Stimulated activated CD8-positive, alpha-beta memory T cell treated with anti-CD3 and anti-CD28 coated beads, Interleukin-12 subunit alpha, Interleukin-12 subunit beta, amount 100 ng/mL, for 24 hours (primary cell): ENCODE measurements around the gene UTP14A.
"Not testable (repeated sequence)": the region's sequence is repeated elsewhere in the genome, so short reads cannot be mapped to it uniquely, and the experiment has no call there.

Source experiments
- DNase-seq: peaks from one replicate; pipeline ENCODE4 v3.0.0-alpha.2; 2020; ENCODE audit errors: extremely low read depth

Gene UTP14A, protein sequence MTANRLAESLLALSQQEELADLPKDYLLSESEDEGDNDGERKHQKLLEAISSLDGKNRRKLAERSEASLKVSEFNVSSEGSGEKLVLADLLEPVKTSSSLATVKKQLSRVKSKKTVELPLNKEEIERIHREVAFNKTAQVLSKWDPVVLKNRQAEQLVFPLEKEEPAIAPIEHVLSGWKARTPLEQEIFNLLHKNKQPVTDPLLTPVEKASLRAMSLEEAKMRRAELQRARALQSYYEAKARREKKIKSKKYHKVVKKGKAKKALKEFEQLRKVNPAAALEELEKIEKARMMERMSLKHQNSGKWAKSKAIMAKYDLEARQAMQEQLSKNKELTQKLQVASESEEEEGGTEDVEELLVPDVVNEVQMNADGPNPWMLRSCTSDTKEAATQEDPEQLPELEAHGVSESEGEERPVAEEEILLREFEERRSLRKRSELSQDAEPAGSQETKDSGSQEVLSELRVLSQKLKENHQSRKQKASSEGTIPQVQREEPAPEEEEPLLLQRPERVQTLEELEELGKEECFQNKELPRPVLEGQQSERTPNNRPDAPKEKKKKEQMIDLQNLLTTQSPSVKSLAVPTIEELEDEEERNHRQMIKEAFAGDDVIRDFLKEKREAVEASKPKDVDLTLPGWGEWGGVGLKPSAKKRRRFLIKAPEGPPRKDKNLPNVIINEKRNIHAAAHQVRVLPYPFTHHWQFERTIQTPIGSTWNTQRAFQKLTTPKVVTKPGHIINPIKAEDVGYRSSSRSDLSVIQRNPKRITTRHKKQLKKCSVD

DNA sequence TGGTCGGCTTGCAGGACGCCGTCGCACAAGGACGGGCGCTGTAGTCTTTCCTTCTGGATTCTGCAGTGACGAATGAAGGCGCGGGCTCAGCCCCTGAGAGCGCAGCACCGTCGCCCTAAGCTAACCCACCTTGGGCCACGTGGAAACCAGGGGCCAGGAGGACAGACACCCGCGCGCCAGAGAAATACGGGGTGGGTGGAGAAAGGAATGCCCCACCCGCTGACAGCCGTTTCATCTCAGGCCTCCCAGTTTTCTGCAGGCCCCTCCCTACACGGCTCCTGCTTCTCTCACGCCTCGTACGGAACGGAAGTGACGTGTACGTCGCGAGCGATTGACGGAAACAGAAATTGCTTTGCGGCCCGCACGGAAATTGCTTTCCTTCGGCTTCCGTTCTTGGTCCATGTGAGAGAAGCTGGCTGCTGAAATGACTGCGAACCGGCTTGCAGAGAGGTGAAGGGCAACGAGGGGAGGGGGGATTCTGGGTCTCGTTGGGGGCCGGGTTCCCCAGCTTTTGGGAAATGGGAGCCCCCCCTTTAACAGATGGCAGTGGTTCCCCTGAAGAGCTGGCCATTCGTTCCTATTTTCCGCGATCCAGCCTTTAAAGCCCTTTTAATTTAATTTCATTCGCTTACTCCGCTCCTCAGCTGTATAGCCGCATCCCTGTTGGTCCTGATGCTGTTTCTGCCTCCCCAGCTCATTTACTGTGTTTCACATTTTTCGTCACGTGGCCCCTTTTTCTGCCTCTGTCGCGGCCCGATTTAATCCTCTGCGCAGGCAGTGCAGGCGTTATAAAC, at the start of gene UTP14A:
UTP14A (plus strand) TSS at position 378 of the 794 bp plus-strand sequence; CDS start at position 425, 47 bp downstream.
- DNase-seq: peak; percentile 61

- not testable (repeated sequence) for DNase-seq
Observed at GRCh38 chrX:129859134-129859533, 46.8 kb upstream of the UTP14A start.

GRCh38 chrX:129866321-129866720, 39.6 kb upstream of the UTP14A start:
- DNase-seq: not testable (repeated sequence)

DNA sequence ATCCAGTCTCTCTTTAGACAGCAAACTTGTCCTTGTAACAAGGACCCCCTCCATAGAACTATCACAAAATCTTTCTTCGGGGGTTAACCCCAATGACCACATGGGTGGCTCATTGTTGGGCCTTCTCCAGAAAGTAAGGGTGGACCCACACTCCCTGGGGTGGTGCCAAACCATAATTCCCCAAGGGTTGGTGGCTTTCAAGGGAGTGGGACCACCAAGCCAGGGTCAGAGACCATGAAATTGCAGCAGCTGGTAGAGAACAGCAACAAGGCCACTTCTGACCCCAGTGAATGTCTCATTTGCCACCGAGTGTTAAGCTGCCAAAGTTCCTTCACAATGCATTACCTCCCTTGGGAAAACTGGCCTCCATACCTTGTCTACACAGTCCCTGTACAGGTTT, 33.4 kb upstream of the UTP14A start:
- DNase-seq: no peak

DNA sequence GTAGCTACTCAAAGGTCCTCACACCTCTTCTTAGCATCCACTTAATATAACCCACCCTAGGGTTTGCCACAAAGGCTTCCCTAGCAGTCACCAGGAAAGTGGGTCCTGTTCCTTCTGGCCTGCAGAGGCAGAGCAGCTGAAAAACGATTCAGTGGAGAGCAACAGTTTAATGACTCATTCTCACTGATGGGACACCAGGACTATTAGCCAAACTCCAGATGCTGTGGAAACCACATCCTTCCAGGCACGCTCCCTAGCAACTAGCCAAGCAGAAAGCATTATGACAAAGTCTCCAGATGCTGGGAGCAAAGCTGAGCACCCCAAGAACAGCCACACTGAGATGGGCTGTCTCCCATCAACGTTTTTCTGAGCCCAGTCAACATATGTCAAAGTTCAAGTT, 30.3 kb upstream of the UTP14A start:
- no peak for DNase-seq

GRCh38 chrX:129876771-129877305, 29.1 kb upstream of the UTP14A start:
- no peak for DNase-seq

GRCh38 chrX:129877401-129877800, 28.6 kb upstream of the UTP14A start:
- no peak for DNase-seq

DNA sequence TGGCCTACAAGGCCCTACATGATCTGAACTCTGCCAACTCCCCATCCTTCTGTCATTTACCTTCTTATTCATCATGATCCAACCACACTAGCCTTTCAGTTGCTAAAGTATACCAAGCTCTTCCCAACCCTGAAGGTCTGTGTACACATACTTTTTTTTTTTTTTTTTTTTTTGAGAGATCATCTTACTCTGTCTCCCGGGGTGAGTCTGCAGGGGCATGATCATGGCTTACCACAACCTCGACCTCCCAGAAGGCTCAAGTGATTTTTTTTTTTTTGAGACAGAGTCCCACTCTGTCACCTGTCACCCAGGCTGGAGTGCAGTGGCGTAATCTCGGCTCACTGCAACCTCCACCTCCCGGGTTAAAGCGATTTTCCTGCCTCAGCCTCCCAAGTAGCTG, 5.9 kb upstream of the UTP14A start:
- DNase-seq: no peak

DNA sequence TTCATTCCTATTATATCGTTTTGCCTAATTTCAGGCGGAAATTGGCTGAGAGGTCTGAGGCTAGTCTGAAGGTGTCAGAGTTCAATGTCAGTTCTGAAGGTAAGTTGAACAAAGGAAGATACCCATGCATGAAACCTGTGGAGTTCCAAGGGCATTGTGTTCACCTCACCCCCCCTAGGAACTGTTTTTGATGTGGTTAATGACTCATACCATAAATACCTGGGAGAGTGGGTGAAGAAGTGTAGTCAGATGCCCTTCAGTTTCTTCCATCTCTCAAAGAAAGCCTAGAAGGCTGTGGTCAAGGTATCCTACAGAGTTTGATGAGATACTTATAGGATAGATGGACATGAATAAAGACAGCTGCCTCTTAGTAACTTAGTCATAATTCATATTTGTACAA, 2.7 kb downstream of the UTP14A start:
- no peak for DNase-seq

- no peak for DNase-seq
Observed at GRCh38 chrX:129925305-129926092, 19.5 kb downstream of the UTP14A start.

- no peak for DNase-seq
Observed at GRCh38 chrX:129930941-129931410, 25.0 kb downstream of the UTP14A start.

DNA sequence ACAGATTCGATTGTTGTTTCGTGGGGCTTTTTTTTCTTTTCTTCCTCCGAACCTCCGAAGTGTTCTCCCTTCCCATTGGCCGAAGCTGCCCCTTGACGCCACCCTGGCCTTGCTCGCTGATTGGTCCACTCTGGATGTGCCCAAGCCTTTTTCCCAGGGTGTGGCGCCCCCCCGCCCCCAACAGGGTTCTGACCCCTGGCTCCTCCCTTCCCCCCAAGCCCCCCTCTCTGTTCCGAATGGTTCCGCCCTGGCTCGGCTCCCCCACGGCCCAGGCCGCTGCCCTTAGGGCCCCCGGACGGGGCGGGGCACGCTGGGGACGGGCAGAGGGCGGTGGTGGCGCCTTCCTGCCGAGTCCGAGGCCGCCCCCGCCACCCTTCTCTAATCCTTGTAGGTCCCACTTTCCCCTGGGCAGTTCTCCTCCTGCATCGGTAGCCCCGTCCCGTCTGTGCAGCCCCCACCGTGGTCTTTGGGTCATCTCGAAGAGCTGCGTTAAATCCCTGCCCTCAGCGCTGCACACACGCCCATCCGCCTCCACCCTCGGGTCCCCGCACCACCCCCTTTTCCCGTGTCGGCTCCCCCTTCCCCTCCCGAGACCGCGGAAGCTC, 25.5 kb downstream of the UTP14A start:
- DNase-seq: peak; percentile 20

GRCh38 chrX:129932016-129932820, 26.3 kb downstream of the UTP14A start:
- peak; percentile 34 for DNase-seq

- no peak for DNase-seq
Observed at GRCh38 chrX:129932821-129933321, 26.9 kb downstream of the UTP14A start.

DNA sequence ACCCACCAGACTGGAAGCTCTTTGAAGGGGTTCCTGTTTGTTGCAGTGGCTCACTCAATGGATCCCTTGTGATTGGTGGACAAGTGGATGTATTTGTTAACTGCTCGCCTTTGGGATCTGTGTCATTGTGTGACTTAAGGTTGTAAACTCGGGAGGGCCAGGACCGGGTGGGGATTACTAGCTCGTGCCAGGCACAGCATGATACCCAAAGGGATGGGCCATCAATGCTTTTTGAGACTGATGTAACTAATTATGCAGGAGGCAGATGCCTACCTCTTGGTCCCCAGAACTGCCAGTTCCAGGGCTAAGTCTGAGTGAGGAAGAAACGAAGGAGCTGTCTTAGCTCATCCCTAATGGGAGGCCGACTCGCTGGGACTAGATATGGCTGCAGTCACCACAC, 27.7 kb downstream of the UTP14A start:
- DNase-seq: no peak

GRCh38 chrX:129934461-129934860, 28.5 kb downstream of the UTP14A start:
- no peak for DNase-seq

- no peak for DNase-seq
Observed at GRCh38 chrX:129934952-129935351, 29.0 kb downstream of the UTP14A start.

- no peak for DNase-seq
Observed at GRCh38 chrX:129938081-129938480, 32.1 kb downstream of the UTP14A start.

DNA sequence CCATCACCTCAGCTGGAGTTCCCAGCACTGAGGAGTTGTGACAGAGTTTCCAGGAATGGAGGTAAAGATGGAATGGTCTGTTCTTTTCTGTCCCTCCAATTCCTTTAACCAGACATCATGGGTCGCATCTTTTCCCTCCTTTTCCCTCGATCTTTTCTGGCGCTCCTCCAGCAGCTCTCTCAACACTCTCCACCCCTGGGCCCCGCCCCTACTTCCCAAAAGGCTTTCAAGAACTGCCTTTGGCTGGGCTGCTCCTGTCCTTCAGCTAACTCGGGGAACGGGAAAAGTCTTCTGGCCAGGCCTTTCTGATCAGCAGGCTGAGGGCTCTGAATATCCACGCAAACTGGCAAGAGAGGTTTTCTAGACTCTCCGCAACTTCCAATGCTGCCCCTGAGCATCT, 34.0 kb downstream of the UTP14A start:
- no peak for DNase-seq
